NT2/D1 (cell line): ENCODE data around the gene SHB.

Source experiments
- DNase-seq: peaks from one replicate; pipeline ENCODE4 v3.0.0-alpha.2; 2011; ENCODE audit warnings: low read depth, low spot score
- H3K27me3 ChIP-seq: 2 replicates; pipeline ENCODE4 v1.6.0; 2011; ENCODE audit warnings: mild to moderate bottlenecking; ENCODE audit not compliant: insufficient read length, insufficient read depth
- H3K36me3 ChIP-seq: 2 replicates; pipeline ENCODE4 v1.6.1; 2011; ENCODE audit warnings: mild to moderate bottlenecking, low read length, mixed read lengths; ENCODE audit not compliant: insufficient read depth, insufficient read length
- H3K4me1 ChIP-seq: 2 replicates; pipeline ENCODE4 v1.5.1; 2011; ENCODE audit not compliant: insufficient read depth, insufficient read length
- H3K4me3 ChIP-seq: 2 replicates; pipeline ENCODE4 v1.5.1; 2011; ENCODE audit warnings: low read depth; ENCODE audit not compliant: insufficient read length
- H3K9ac ChIP-seq: 2 replicates; pipeline ENCODE4 v1.6.0; 2011; ENCODE audit warnings: low read depth; ENCODE audit not compliant: insufficient read length
- H3K9me3 ChIP-seq: 2 replicates; pipeline ENCODE4 v1.5.1; 2011; ENCODE audit warnings: mild to moderate bottlenecking, low read length; ENCODE audit not compliant: insufficient read depth
- SUZ12 ChIP-seq: IDR thresholded peaks from 2 replicates; pipeline ENCODE4 v1.6.1; 2011; ENCODE audit not compliant: insufficient read length, insufficient read depth; ENCODE audit errors: extremely low read depth
- YY1 ChIP-seq: IDR thresholded peaks from 2 replicates; pipeline ENCODE4 v1.6.1; 2011; ENCODE audit not compliant: insufficient read length, insufficient read depth
- ZNF274 ChIP-seq: IDR thresholded peaks from 2 replicates; pipeline ENCODE4 v1.6.1; 2011; ENCODE audit warnings: mild to moderate bottlenecking, low read depth, low read length

SHB gene

DNA sequence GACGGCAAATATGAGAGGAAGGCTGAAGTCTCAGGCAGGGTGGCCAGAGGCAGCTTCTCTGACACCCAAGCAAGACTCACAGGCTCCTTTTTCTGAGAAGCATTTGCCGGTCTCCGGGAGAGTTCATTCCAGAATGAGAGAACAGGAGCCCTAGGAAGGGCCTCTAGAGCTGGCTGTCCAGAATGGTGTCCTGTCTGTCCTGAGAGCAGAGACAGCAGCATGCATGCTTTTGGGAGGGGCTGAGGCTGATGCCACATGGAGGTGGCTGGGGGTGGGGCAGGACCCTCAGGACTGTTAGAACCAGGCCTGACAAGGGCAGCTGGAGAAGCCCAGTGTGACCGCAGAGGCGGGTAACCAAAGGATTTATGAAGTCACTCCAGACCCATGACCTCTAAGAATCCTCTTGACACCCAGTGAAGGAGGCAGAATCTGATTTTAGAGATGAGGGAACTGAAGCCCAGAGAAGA lies 60.0 kb downstream of the SHB start:
- Histone ChIP-seq H3K36me3 (peaks cover 82% of the 10 kb centered on the region), H3K4me1 (peaks cover 35% of the 10 kb centered on the region), H3K9ac (peak overlapping the region; percentile 51), H3K4me3 (no peak overlapping the region), H3K9me3 (no peaks in the 10 kb centered on the region), H3K27me3 (no peaks in the 10 kb centered on the region)
- TF ChIP-seq SUZ12 (no peak), YY1 (no peak), ZNF274 (no peak)
- no peak for DNase-seq

- no peaks in the 10 kb centered on the region for H3K9me3 ChIP-seq
- H3K27me3 ChIP-seq: no peaks in the 10 kb centered on the region
- H3K4me3 ChIP-seq: no peak overlapping the region
- no peak for DNase-seq
- peaks cover 82% of the 10 kb centered on the region for H3K36me3 ChIP-seq
- peak overlapping the region; percentile 51 for H3K9ac ChIP-seq
- peaks cover 37% of the 10 kb centered on the region for H3K4me1 ChIP-seq
- no peak for TF ChIP-seq ZNF274
- TF ChIP-seq YY1: no peak
- no peak for TF ChIP-seq SUZ12
Measured at GRCh38 chr9:38008168-38009034, 60.6 kb downstream of the SHB start.

- TF ChIP-seq SUZ12: no peak
- TF ChIP-seq YY1: no peak
- TF ChIP-seq ZNF274: no peak
- DNase-seq: no peak
- H3K9me3 ChIP-seq: no peaks in the 10 kb centered on the region
- no peaks in the 10 kb centered on the region for H3K27me3 ChIP-seq
- no peak overlapping the region for H3K9ac ChIP-seq
- H3K4me1 ChIP-seq: peaks cover 33% of the 10 kb centered on the region
- H3K4me3 ChIP-seq: no peak overlapping the region
- H3K36me3 ChIP-seq: peaks cover 79% of the 10 kb centered on the region
Measured at GRCh38 chr9:38007016-38007415, 62.0 kb downstream of the SHB start.

GRCh38 chr9:38006163-38006562 lies 62.9 kb downstream of the SHB start:
- H3K9me3 ChIP-seq: no peaks in the 10 kb centered on the region
- H3K27me3 ChIP-seq: no peaks in the 10 kb centered on the region
- DNase-seq: no peak
- TF ChIP-seq ZNF274 (no peak), YY1 (no peak), SUZ12 (no peak)
- H3K4me3 ChIP-seq: no peak overlapping the region
- H3K4me1 ChIP-seq: peaks cover 33% of the 10 kb centered on the region
- H3K9ac ChIP-seq: no peak overlapping the region
- peaks cover 79% of the 10 kb centered on the region for H3K36me3 ChIP-seq

DNA sequence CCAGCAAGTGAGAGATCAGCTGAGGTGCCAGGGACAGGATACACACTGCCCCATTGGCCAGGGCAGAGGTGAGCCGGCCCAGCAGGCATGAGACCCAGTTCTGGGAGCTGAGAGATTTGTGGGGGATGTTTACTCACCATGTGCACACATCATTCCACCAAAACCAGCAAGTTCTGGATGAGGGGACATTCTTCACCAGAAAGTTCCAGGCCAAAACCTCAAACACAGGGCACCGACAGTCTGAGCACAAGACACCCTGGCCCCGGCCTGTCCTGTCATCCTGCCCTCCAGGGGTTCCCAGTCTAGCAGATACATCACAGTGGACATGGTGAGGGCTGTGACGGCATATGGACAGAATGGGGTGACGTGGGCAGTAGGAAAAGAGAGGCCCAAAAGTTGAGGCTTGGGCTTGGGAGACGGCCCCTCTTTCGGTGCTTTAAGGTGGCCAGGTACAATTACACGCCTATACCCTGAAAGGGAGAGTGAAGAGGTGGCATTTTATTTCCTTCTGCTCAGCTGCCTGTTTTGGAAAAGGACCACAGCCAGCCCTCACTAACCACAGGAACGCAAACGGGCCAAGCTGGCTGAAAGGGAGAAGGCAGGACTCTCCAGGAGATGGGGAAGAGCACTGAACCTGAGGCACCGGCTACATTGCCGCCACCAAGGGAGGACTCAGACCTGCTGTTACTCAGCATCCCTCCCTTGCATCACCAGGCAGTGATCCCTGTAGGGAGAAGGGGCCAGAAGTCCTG lies 64.0 kb downstream of the SHB start:
- Histone ChIP-seq H3K36me3 (peaks cover 81% of the 10 kb centered on the region), H3K4me3 (no peak overlapping the region), H3K9me3 (no peaks in the 10 kb centered on the region), H3K27me3 (no peaks in the 10 kb centered on the region), H3K9ac (no peak overlapping the region), H3K4me1 (peaks cover 33% of the 10 kb centered on the region)
- TF ChIP-seq SUZ12 (no peak), ZNF274 (no peak)
- DNase-seq: no peak

- Histone ChIP-seq H3K36me3 (peaks cover 89% of the 10 kb centered on the region), H3K27me3 (no peaks in the 10 kb centered on the region), H3K4me1 (peaks cover 36% of the 10 kb centered on the region), H3K4me3 (no peak overlapping the region), H3K9ac (no peak overlapping the region), H3K9me3 (no peaks in the 10 kb centered on the region)
- TF ChIP-seq ZNF274 (no peak), SUZ12 (no peak), YY1 (no peak)
- no peak for DNase-seq
Measured at GRCh38 chr9:38003946-38004808, 64.8 kb downstream of the SHB start.
